Measurements from ENCODE around the gene RBM24.

RBM24 gene

DNA sequence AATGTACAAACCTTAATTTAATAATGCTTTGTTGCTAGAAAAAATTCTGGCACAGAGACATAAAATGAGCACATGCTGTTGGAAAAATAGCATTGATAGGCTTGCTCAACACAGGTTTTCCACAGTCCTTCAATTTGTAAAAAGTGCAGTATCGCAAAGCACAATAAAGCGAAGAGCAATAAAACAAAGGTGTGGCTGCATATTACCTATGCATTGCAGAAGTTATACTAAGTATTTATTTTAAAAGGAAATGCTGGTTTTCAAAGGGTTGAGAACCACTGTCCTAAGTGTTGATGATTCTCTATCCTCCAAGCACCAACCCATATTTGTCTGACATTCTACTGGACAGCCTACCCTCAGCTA lies 58.1 kb downstream of the RBM24 start:
- Histone ChIP-seq H3K27ac (ENCODE audit: low read depth, low read length) (no peak overlapping the region), H3K4me1 (ENCODE audit: control insufficient read depth, insufficient read depth, low read length, unreplicated experiment) (peaks cover under 1% of the 10 kb centered on the region), H3K4me3 (ENCODE audit: low read depth, low read length) (no peak overlapping the region), H2AFZ (ENCODE audit: low read length, unreplicated experiment) (no peak overlapping the region), H3K27me3 (ENCODE audit: insufficient read depth, low read length) (no peaks in the 10 kb centered on the region), H3K79me2 (ENCODE audit: control insufficient read depth, insufficient read depth, low read length, unreplicated experiment) (no peaks in the 10 kb centered on the region), H3K36me3 (ENCODE audit: insufficient read depth, low read length) (no peaks in the 10 kb centered on the region)

DNA sequence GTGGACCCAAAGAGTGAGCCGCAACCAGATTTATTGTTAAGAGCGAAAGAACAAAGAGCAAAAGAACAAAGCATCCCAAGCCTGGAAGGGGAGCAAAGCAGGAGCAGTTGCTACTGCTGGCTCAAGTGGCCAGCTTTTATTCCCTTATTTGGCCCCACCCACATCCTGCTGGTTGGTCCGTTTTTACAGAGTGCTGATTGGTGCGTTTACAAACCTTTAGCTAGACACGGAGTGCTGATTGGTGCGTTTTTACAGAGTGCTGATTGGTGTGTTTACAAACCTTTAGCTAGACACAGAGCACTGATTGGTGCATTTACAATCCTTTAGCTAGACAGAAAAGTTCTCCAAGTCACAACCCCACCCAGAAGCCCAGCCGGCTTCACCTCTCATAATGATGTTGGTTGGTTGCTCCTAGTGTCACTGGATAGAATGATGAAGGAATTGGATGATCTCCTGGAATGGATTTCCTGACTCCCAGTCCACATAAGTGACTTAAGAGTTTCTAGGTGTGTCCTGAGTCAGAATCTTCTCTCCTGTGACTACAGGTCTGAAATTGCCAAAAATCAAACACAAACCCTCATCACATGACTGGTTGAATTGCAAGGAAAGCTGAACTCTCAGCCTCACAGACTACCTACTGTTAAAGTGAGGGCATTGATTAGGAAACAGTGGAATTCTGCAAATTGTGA lies 60.1 kb downstream of the RBM24 start:
- Histone ChIP-seq H3K4me1 (ENCODE audit: control insufficient read depth, insufficient read depth, low read length, unreplicated experiment) (no peaks in the 10 kb centered on the region), H2AFZ (ENCODE audit: low read length, unreplicated experiment) (no peak overlapping the region), H3K36me3 (ENCODE audit: insufficient read depth, low read length) (no peaks in the 10 kb centered on the region), H3K27me3 (ENCODE audit: insufficient read depth, low read length) (no peaks in the 10 kb centered on the region), H3K27ac (ENCODE audit: low read depth, low read length) (no peak overlapping the region), H3K79me2 (ENCODE audit: control insufficient read depth, insufficient read depth, low read length, unreplicated experiment) (no peaks in the 10 kb centered on the region), H3K4me3 (ENCODE audit: low read depth, low read length) (no peak overlapping the region)

DNA sequence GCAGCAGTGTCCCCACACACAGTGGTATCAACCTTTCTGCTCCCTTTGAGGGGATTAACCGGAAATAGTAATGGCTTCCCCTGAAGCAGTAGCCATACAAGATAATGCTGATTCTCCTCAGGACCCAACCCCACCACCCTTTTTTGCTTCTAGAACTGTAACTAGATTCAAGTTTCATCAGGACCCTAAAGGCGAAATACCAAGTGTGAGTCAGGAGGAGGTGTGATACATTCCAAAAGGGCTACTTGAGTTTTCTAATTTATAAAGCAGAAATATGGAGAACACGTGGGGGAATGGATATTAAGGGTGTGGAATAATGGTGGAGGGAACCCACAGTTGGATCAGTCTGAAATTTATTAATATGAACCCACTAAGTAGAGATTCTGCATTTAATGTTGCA lies 60.7 kb downstream of the RBM24 start:
- H3K4me1 ChIP-seq (ENCODE audit: control insufficient read depth, insufficient read depth, low read length, unreplicated experiment), result no peaks in the 10 kb centered on the region
- no peak overlapping the region for H3K27ac ChIP-seq (ENCODE audit: low read depth, low read length)
- H2AFZ ChIP-seq (ENCODE audit: low read length, unreplicated experiment), result no peak overlapping the region
- H3K4me3 ChIP-seq (ENCODE audit: low read depth, low read length), result no peak overlapping the region
- no peaks in the 10 kb centered on the region for H3K36me3 ChIP-seq (ENCODE audit: insufficient read depth, low read length)
- no peaks in the 10 kb centered on the region for H3K79me2 ChIP-seq (ENCODE audit: control insufficient read depth, insufficient read depth, low read length, unreplicated experiment)
- H3K27me3 ChIP-seq (ENCODE audit: insufficient read depth, low read length), result no peaks in the 10 kb centered on the region

DNA sequence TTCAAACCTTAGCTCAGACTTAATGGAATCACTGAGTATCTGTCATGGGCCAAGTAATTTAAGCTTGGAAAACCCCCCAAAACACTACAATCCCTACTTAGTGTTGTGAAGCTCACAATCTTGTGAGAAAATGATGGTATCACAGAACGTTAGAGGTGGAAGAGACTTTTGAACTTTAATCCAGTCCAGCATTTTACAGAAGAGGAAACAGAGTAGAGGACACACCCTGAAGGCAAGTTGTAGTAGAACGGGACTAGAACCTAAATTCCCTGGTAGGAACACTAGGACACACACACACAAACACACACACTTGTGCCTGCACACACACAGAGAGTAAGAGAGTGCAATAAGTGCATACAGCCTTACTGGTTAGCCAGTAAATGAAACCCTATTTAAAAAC lies 62.1 kb downstream of the RBM24 start:
- no peaks in the 10 kb centered on the region for H3K4me1 ChIP-seq (ENCODE audit: control insufficient read depth, insufficient read depth, low read length, unreplicated experiment)
- H3K27ac ChIP-seq (ENCODE audit: low read depth, low read length), result no peak overlapping the region
- H3K27me3 ChIP-seq (ENCODE audit: insufficient read depth, low read length), result no peaks in the 10 kb centered on the region
- no peak overlapping the region for H2AFZ ChIP-seq (ENCODE audit: low read length, unreplicated experiment)
- H3K36me3 ChIP-seq (ENCODE audit: insufficient read depth, low read length), result no peaks in the 10 kb centered on the region
- H3K79me2 ChIP-seq (ENCODE audit: control insufficient read depth, insufficient read depth, low read length, unreplicated experiment), result no peaks in the 10 kb centered on the region
- H3K4me3 ChIP-seq (ENCODE audit: low read depth, low read length), result no peak overlapping the region

Data from ACC112 (cell line).